ENCODE data around the gene UGGT2.

DNA sequence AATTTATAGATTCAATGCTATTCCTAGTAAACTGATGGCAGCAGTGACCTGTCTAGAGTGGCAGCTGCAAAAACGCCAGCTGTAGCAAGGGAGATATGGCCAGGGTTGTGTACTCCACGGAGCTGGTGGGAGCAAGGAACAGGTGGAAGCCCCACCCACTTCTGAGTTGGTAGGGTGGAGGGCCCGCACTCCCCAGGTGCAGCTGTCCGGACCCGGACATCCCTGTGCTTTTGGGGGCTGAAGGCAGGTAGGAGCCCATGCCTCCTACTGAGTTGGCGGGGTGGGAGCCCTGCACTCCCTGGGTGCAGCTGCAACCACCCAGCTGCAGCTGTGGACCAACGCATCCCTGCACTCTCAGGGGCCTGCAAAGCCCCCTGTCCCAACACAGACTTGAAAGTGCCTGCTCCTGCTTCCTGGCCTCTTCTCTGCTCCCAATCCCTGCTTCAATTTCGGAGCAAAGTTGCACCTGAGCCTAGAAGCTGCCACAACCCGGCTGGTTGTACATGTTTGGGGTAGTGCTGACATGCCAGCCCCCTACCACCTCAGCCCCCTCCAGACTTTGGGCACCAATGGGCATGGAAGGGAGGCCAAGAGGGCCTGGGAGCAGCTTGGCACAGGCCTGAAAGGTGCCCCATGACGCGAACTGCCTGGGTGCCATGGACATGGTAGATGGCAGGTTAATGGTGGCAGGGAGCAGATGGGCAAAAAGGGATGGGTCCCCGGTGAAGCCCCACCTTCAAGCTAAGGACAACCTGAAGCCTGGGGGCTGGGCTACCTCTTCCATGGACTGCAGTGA is 19.8 kb downstream of the UGGT2 start:
- no peak for TF ChIP-seq POLR2A (IDR thresholded peaks at IDR 0.05)
- no peak for TF ChIP-seq CTCF (IDR thresholded peaks at IDR 0.05)
- no peak for TF ChIP-seq POLR2AphosphoS5 (IDR thresholded peaks at IDR 0.05)
